HG02798 (cell line): Measurements from ENCODE around the gene RILPL1.
"Not testable (repeated sequence)": the region's sequence is repeated elsewhere in the genome, so short reads cannot be mapped to it uniquely, and the experiment has no call there.

ENCODE experiments used
- ATAC-seq: cut with Tn5 transposase; IDR thresholded peaks from one replicate; pipeline ENCODE4 v1.9.1; 2021; ENCODE audit warnings: mild to moderate bottlenecking; ENCODE audit not compliant: unreplicated experiment, poor library complexity

The RILPL1 gene

DNA sequence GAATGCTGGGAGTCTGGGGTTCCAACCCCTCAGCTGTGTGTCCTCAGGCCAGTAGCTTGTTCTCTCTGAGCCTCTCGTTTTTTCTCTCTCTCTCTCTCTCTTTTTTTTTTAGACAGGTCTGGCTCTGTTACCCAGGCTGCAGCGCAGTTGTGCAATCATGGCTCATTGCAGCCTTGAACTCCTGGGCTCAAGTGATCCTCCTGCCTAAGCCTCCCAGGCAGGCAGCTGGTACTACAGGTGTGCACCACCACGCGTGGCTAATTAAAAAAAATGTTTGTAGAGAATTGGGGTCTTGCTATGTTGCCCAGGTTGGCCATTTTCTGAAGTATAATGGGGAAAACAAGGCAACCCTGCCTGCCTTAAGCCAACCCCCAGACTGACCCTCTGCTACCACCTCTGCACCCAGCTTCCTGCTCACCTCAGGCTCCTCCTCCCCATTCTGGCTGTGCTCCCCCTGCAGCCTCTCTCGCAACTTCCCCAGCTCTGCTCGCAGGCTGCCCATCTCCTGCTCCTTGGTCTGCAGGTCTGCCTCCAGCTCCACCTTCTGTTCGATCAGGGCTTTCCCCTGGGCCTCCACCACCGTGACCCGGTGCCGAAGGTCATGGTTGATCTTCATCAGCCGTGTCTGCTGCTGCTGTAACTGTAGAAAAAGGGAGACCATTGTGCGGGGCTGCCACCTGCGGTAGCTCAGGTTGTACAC lies 35.2 kb downstream of the RILPL1 start:
- ATAC-seq: no peak

DNA sequence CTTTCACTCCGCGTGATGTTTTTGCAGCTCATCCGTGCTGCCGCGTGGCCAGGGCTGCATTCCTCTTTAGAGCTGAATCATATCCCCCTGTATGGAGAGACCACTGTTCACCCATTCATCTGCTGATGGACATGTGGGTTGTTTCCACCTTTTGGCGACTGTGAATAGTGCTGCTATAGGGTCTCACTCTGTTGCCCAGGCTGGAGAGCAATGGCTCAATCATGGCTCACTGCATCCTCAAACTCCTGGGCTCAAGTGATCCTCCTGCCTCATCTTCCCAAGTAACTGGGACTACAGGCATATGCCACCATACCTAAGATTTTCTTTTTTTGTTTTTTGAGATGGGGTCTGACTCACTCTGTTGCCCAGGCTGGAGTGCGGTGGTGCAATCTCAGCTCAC lies 36.5 kb downstream of the RILPL1 start:
- no peak for ATAC-seq

GRCh38 chr12:123494124-123494851 lies 39.2 kb downstream of the RILPL1 start:
- ATAC-seq: no peak

- ATAC-seq: not testable (repeated sequence)
Observed at GRCh38 chr12:123492339-123493039, 41.0 kb downstream of the RILPL1 start.

GRCh38 chr12:123491481-123491880 lies 42.0 kb downstream of the RILPL1 start:
- no peak for ATAC-seq

DNA sequence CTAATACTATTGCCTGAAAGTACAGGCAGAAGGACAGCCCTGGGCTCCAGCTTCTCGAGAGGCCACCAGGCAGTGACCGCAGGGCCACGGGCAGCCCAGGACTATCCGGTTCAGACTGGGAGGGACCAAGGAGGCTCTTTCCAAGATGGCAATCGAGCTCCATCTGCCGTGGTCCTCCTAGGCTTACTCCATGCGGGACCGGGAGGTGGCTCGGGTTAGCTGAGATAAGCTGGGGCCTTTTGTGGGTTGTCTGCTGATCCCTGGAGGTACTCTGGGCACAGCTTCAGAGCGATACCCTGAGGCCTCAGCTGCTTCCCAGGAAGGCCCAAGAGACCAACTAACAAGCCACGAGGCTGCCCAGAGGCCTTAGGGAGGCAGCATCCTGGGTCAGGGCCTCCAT lies 42.5 kb downstream of the RILPL1 start:
- ATAC-seq: no peak

GRCh38 chr12:123490089-123490488 lies 43.4 kb downstream of the RILPL1 start:
- no peak for ATAC-seq

DNA sequence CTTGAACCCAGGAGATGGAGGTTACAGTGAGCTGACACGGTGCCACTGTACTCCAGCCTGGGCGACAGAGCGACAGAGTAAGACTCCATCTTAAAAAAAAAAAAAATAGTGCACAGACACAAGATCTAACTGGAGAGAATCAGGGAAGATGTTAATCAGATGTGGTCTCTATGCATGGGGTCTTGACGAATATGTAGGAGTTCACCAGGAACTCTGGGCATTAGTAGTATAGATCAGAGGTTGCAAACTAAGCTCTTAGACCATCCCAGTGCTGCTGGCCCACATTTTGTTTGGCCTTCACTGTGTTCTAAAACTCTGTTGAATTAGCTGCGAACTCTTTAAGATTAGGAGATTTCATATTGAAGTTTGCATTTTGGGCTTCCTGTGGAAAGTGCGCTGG lies 43.9 kb downstream of the RILPL1 start:
- ATAC-seq: no peak

DNA sequence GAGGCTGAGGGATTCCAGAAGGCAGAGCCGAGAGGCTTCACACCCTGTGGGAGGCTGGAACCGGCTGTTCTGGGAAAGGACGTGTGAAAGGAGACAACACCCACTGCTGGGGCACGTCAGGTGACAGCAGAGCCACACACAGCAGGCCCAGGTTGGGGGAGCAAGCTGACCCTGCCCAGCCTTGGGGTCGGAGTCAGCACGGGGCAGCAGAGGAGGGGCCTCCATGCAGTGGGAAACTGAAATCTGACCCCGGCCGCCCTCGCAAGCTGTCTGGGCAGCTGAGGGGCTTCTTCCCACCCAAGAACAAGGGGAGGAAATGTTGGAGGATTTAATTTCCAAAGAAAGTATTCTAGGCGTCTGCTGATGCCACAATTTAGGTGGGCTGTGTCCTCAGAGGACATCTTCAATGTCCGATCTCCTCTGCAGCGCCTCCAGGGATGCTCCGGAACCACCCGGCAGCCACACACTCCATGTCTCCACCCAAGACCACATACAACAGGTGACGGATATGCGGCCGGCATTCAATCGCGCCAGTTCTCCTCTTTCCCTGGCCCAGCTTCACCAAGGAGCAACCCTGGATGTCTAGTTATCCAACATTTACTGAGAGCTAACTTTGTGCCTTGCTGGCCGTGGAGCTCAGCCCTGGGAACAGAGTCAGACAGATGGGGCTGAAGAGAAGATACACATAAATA lies 44.8 kb downstream of the RILPL1 start:
- no peak for ATAC-seq

DNA sequence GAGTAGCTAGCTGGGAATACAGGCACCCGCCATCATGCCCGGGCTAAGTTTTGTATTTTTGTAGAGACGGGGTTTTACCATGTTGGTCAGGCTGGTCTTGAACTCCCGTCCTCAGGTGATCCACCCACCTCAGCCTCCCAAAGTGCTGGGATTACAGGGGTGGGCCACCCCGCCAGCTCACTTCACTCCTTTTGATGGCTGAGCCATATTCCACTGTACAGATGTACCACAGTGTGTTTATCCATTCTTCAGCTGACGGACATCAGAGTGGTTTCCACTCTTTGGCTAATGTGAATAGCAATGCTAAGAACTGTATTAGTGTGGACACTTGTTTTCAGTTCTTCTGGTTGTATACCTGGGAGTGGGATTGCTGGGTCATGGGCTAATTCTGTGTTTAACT lies 46.1 kb downstream of the RILPL1 start:
- no peak for ATAC-seq

DNA sequence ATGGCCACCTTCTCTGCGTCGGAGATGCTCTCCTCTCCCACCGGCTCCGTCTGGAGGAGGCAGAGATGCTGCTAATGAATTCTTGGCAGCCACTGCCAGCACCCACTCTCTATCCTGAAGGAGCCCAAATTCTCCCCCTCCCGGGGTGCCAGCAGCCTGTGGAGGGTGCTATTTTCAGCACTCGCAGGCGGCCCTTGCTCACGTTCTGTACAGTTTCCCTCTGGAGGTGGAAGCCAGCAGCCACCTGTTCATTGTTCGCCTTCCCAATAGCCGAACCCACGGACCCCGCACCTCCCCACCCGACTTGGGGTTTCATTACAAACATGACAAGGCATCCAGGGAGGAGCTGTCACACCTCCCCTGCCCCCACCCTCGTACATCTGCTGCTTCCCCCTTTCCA lies 47.8 kb downstream of the RILPL1 start:
- ATAC-seq: no peak

DNA sequence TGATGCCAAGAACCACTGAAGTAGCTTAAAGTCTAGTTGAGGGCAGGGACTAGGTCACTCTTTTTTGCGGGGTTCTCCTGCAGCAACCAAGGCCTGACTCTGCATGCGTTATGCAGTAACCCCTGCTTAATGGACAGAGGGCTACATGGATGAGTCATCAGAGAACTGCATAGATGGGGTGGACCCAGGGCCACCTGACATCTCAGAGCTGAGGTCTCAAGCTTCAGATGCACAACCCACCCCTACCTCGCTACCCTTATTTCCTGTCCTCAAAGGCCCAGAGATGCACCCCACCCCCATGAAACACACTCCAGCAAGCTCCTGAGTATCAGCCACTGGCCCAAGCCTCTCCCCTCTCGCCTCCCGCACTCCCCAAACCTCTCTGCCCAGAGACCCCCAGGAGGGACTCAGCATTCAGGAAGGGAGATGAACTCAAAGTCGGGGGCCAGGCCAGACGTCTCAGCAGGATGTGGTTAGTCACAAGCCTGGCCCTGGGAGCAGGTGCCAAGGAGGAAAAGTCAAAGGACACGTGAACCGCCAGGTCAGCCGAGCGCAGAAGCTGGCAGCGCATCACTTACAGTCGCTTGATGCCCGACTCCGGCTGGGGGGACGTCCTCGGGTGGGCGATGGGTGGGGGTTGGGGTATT lies 49.8 kb downstream of the RILPL1 start:
- ATAC-seq: no peak

DNA sequence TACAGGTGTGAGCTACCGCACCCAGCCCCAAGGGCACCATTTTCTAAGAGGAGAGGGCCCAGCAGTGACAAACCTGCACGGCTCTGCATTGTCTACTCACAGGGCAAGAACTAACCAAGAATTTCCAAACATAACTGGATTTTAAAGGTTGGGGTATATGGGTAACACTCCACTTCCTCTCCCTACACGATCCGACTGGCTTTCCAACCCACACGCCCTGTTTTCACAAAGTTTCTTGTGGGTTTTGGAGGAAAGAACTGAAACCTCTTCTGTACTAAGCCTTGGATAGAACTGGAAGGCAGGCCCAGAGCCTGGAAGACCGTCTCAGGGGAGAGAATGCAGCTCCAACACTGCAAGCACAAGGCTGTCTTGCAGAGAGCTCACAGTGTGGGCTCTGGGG lies 50.6 kb downstream of the RILPL1 start:
- ATAC-seq: no peak

DNA sequence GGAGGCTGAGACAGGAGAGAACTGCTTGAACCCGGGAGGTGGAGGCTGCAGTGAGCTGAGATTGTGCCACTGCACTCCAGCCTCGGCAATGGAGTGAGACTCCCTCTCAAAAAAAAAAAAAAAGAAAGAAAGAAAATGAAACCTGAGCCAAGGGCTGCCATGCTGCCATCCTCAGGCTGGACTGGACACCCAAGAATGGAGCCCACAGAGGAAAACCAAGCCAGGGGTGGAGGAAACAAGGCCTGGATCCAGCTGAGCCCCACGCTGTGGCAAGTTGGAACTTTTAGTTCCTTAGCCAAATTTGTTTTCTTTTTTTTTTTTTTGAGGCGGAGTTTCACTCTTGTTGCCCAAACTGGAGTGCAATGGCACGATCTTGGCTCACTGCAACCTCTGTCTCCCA lies 52.3 kb downstream of the RILPL1 start:
- not testable (repeated sequence) for ATAC-seq

DNA sequence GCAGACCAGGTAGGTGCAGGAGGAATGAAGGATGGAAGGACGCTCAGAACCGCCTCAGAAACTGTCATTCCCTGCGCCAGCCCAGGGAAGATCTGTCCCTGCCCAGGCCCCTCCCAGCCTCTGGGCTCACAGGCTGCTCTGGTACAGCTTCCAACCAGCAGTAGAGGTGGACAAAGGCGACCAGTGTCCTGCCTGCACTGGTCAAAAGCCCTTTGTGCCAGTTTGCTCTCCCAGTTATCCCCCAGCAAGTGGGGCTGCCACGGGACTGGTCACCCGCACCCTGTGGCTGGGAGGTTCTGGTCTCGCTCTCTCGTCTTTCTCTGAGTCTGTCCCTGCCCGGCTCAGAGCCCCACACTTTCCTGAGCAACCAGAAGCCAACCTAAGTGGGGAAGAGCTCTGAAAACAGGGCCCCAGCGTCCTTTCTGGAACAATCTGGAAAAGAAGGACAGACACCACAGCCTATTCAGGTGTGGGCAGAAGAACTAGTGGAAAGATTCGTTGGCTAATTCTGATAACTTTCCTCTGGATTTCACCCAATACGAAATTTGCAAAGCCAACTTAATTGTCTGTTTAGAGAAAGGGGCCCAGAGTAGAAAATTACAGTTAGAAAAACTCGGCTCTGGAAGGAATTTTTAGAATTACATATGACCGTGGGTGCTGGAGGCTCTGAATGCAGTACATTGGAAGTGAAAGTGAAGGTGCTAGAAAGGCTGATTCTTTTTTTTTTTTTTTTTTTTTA lies 53.9 kb downstream of the RILPL1 start:
- ATAC-seq: no peak

DNA sequence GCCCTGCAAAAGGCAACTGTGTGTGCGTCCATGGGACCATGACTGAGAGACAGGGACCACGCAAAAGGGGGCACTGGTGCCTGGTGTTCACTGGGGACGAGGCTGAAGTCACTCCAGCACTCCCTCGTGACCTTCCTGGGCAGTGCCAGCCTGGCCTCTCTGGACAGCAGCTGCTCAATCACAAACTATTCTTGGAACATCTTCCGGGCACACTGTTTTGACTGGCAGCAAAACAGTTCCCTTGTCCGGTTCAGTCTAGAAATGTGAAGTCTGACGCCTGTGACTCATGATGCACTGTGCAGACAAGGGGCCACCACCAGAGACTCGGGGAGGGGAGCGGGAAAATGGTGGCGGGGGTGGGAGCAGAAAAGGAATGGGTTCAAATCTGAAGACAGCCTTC lies 54.8 kb downstream of the RILPL1 start:
- ATAC-seq: no peak

DNA sequence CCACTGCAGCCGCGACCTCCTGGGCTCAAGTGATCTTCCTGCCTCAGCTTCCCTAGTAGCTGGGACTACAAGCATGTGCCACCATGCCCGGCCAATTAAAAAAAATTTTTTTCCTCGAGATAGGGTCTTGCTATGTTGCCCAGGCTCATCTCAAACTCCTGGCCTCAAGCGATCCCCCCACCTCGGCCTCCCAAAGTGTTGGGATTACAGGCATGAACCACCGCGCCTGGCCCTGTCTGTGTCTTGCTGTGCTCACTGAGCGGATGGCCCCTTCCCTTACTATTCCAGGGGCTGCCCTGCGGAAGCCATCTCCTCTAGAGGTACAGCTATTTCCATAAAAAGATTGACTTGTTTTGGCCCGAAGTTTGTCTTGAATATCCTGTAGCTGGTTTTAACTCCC lies 55.5 kb downstream of the RILPL1 start:
- ATAC-seq: no peak

- no peak for ATAC-seq
Observed at GRCh38 chr12:123475246-123475703, 58.2 kb downstream of the RILPL1 start.

DNA sequence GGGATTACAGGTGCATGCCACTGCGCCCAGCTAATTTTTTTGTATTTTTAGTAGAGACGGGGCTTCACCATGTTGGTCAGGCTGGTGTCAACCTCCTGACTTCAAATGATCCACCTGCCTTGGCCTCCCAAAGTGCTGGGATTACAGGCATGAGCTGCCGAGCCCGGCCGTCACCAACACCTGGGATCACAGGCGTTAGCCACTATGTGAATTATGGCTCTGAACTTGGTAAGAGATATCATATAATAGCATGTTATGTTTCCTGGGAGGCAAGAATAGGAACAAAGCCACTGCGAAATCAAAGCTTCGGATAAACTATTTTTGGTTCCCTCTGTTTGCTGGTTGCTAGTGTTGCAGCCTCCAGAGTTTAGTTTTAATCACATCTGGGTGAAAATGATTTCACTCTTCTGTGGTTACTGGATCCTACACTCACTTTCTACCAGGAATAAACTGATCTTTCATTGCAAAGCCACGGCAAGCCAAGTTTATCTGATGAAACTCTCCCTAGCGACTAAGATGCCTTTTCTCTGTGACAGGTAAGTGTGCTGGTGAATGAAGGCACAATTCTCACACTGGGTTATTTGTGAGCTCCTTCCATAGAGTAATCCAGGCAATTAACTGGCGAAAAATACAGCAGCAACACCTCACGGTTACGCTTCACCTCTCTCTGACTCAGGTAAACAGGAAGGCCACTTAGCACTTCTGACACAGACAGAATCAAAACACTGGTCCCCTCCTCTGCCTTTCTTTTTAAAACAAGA lies 58.9 kb downstream of the RILPL1 start:
- ATAC-seq: no peak
